Psoas muscle (tissue), 8 donors: ENCODE measurements around the gene MINDY4. TPM values are rescaled to one million over a fixed set of nuclear protein-coding genes. Genes with fewer than 3 reads are reported as not detected.

Experiments
- ATAC-seq, 4 donors: fragments of 200-7000 bp; cut with Tn5 transposase; one replicate each; pipeline ENCODE4 v1.9.1; 2020; ENCODE audit warnings: moderate library complexity in 3 of 4, mild to moderate bottlenecking in 2 of 4
- DNase-seq, 2 donors: peaks; one replicate each; pipeline ENCODE4 v3.0.0-alpha.2; 2020
- H3K27ac ChIP-seq: fragments of 200-600 bp; one replicate; pipeline ENCODE4 v1.8.0; 2022
- H3K27me3 ChIP-seq, 3 donors: fragments of 200-600 bp in 1 of 3; one replicate each; pipeline versions ENCODE4 v1.6.1 to v1.8.0; 2013 to 2022; ENCODE audit warnings: low read length in 2 of 3, mild to moderate bottlenecking in 2 of 3, moderate library complexity in 1 of 3; ENCODE audit not compliant: insufficient read depth in 3 of 3
- H3K36me3 ChIP-seq, 2 donors: fragments of 200-600 bp in 1 of 2; one replicate each; pipeline versions ENCODE4 v1.6.1 to v1.8.0; 2013 to 2022; ENCODE audit warnings: low read depth in 1 of 2, mild to moderate bottlenecking in 1 of 2, moderate library complexity in 1 of 2; ENCODE audit not compliant: insufficient read depth in 1 of 2
- H3K4me1 ChIP-seq: fragments of 200-600 bp; one replicate; pipeline ENCODE4 v1.8.0; 2022
- H3K4me3 ChIP-seq: fragments of 200-600 bp; one replicate; pipeline ENCODE4 v1.8.0; 2022; ENCODE audit warnings: mild to moderate bottlenecking
- H3K9me3 ChIP-seq: fragments of 200-600 bp; one replicate; pipeline ENCODE4 v1.8.0; 2022
- WGBS, 3 donors: extraction: QIAGEN DNeasy Blood & Tissue Kit; methylation state at CpG; one replicate each; pipeline versions ENCODE4 v1.1.6 to v1.1.7; 2013; 5-methylcytosine and 5-hydroxymethylcytosine counted together
- intact Hi-C, 2 donors: fragments of 100-400 bp; cut with DNase I; formaldehyde crosslinking; loops; one replicate each; pipeline versions ENCODE4 v1.11.0 to v1.14.2; 2022
- polyA plus RNA-seq, 3 donors: library from polyadenylated mRNA; stranded (reverse); fragments of 200-250 nt; gene quantifications; one replicate each; pipeline ENCODE4 v1.2.3, GENCODE V29; 2013
- total RNA-seq, 4 donors: library from RNA; stranded (reverse); fragmentation: NEBNext Ultra II Directional in 2 of 4; extraction: Animal tissue kit (Norgen Biotek cat#: 25700) in 2 of 4; gene quantifications; one replicate each; pipeline versions ENCODE4 v1.2.1 to v1.2.4, GENCODE V29; 2021 to 2023
- TF ChIP-seq, protein P1 (sequence below): fragments of 200-600 bp; IDR thresholded peaks from one replicate; pipeline ENCODE4 v1.8.0; 2022; ENCODE audit warnings: antibody characterized with exemption
- donor health status: healthy with polysubstance abuse.
- donor health status: DM: no; HTN: no; CAD: no; lungs with moderate emphysema.
- donor health status: Bipolar disorder and iron deficiency.
- donor health status: healthy.
- donor health status: DM: yes; HTN: yes; CAD: no.
- donor health status: DM: no; HTN: no; CAD: no.
- donor health status: DM: no; HTN: no; CAD: no.
- donor health status: DM: yes; HTN: yes; CAD: no.

Gene MINDY4
- total and polyA plus RNA-seq, 7 donors = 0.86 to 3.5 (median 1.5) TPM

DNA sequence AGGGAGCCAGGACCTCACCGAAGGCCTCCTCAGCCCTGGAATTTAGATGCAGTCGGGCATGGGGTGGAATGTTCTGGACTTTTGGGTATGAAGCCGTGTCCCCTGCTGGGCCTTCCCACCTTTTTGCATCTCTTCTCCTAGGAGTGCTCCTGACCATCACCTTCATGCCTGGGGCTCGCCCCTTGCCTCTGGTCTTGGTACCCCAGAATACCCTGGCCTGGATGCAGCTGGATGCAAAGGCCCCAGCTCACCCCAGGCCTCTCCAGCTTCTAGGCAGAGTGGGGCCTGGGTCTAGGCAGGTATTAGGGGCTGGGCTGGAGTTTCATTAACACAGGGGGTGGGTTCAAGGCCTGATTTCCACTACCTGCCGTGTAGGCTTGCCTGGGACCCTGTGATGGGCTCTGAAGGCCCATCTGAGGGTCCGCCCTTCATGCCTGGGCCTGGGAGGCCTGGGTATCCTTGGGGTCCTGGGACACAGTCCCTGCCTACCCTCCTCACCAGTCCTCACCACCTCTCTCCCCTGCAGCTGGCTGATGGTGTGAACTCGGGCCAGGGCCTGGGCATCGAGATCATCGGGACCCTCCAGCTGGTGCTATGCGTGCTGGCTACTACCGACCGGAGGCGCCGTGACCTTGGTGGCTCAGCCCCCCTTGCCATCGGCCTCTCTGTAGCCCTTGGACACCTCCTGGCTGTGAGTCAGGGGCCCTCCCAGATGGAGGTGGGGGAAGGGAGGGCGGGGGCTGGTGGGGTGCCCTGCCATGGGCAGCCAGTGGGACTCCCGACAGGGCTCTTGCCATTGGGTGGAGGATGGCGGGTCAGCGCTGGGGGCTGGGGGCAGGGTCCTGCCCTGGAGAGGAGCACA, 150.6 kb downstream of the MINDY4 start:
- WGBS, 3 donors = 79 to 84% (median 82%) methylated on average over 16 to 19 of the region's 19 CpGs
- DNase-seq = peak in 1 of 2 donors; percentile 41
- H3K36me3 ChIP-seq = peaks cover 0 to 6% of the 10 kb centered on the region in 2 donors
- peaks cover 33% of the 10 kb centered on the region for H3K4me1 ChIP-seq
- intact Hi-C loops = no loop called here
- H3K4me3 ChIP-seq = no peak overlapping the region
- no peaks in the 10 kb centered on the region for H3K9me3 ChIP-seq
- TF ChIP-seq, protein P1, sequence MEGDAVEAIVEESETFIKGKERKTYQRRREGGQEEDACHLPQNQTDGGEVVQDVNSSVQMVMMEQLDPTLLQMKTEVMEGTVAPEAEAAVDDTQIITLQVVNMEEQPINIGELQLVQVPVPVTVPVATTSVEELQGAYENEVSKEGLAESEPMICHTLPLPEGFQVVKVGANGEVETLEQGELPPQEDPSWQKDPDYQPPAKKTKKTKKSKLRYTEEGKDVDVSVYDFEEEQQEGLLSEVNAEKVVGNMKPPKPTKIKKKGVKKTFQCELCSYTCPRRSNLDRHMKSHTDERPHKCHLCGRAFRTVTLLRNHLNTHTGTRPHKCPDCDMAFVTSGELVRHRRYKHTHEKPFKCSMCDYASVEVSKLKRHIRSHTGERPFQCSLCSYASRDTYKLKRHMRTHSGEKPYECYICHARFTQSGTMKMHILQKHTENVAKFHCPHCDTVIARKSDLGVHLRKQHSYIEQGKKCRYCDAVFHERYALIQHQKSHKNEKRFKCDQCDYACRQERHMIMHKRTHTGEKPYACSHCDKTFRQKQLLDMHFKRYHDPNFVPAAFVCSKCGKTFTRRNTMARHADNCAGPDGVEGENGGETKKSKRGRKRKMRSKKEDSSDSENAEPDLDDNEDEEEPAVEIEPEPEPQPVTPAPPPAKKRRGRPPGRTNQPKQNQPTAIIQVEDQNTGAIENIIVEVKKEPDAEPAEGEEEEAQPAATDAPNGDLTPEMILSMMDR = no peak
- peak overlapping the region; percentile 68 for H3K27ac ChIP-seq
- ATAC-seq = no peak
- H3K27me3 ChIP-seq = no peaks in the 10 kb centered on the region

DNA sequence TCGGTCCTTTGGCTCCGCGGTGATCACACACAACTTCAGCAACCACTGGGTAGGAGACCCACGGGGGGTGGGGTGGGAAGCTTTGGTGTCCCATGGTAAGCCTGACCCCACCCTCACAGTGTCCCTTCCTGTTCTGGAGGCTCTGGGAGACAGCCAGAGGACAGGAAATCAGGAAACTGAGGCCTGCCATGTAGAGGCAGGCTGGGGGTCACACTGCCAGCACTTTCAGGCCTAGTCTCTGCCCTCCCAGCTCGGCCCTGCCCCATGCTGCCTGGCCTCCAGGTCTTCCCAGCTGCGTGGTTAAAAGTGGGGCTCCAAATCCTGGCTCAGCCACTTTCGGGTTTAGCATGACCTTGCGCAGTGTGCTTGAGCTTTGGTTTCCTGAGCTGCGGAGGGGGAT, 151.4 kb downstream of the MINDY4 start:
- no peak overlapping the region for H3K27ac ChIP-seq
- intact Hi-C loops = no loop called here
- no peak overlapping the region for H3K4me3 ChIP-seq
- no peaks in the 10 kb centered on the region for H3K27me3 ChIP-seq
- no peaks in the 10 kb centered on the region for H3K9me3 ChIP-seq
- H3K36me3 ChIP-seq = peaks cover 0 to 6% of the 10 kb centered on the region in 2 donors
- 88 to 90% (median 89%) methylated on average over 9 of the region's 9 CpGs for WGBS, 3 donors
- ATAC-seq (no peak), DNase-seq (no peak)
- TF ChIP-seq, protein P1 = no peak
- peaks cover 28% of the 10 kb centered on the region for H3K4me1 ChIP-seq

DNA sequence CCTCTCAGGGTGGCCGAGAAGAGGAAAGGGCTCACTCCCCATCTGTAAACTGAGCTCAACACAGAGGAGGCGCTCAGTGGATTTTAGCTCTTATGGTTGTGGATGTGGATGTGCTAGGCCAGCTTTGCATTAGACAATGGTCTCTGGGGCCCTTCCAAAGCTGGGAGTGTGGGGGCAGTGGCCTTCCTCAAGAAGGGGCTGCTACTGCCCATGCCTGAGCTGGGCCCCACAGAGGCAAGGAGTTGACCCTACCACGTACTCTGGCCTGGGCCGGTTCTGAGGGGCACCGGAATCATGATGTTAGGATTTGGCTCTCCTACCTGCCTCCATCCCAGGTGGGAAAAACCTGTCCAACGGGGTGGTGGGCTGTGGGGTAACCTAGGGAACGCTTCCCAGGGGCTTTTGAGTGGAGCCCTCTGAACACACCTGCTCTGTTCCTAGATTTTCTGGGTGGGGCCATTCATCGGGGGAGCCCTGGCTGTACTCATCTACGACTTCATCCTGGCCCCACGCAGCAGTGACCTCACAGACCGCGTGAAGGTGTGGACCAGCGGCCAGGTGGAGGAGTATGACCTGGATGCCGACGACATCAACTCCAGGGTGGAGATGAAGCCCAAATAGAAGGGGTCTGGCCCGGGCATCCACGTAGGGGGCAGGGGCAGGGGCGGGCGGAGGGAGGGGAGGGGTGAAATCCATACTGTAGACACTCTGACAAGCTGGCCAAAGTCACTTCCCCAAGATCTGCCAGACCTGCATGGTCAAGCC, 152.0 kb downstream of the MINDY4 start:
- Histone ChIP-seq H3K27ac (no peak overlapping the region), H3K36me3 (peaks cover 0 to 6% of the 10 kb centered on the region in 2 donors), H3K4me1 (peaks cover 28% of the 10 kb centered on the region), H3K4me3 (no peak overlapping the region), H3K9me3 (no peaks in the 10 kb centered on the region), H3K27me3 (no peaks in the 10 kb centered on the region)
- DNase-seq = peak in 1 of 2 donors; percentile 51
- TF ChIP-seq, protein P1 = no peak
- 93 to 96% (median 93%) methylated on average over 18 to 19 of the region's 19 CpGs for WGBS, 3 donors
- intact Hi-C loops = no loop called here
- no peak for ATAC-seq

DNA sequence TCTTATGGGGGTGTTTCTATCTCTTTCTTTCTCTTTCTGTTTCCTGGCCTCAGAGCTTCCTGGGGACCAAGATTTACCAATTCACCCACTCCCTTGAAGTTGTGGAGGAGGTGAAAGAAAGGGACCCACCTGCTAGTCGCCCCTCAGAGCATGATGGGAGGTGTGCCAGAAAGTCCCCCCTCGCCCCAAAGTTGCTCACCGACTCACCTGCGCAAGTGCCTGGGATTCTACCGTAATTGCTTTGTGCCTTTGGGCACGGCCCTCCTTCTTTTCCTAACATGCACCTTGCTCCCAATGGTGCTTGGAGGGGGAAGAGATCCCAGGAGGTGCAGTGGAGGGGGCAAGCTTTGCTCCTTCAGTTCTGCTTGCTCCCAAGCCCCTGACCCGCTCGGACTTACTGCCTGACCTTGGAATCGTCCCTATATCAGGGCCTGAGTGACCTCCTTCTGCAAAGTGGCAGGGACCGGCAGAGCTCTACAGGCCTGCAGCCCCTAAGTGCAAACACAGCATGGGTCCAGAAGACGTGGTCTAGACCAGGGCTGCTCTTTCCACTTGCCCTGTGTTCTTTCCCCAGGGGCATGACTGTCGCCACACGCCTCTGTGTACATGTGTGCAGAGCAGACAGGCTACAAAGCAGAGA, 152.7 kb downstream of the MINDY4 start:
- intact Hi-C loops = no loop called here
- DNase-seq = no peak
- Histone ChIP-seq H3K27me3 (no peaks in the 10 kb centered on the region), H3K36me3 (peaks cover 0 to 6% of the 10 kb centered on the region in 2 donors), H3K27ac (no peak overlapping the region), H3K4me1 (peaks cover 28% of the 10 kb centered on the region), H3K9me3 (no peaks in the 10 kb centered on the region), H3K4me3 (no peak overlapping the region)
- no peak for ATAC-seq
- WGBS, 3 donors = 91 to 95% (median 94%) methylated on average over 13 of the region's 13 CpGs
- TF ChIP-seq, protein P1 = no peak
